WTC11 (cell line): ENCODE data around the gene ABHD11.

ENCODE experiments used
- CBFB ChIP-seq: sonication (generic); formaldehyde crosslinking; IDR thresholded peaks from 2 replicates; pipeline ENCODE4 v1.8.1; 2022; ENCODE audit warnings: mild to moderate bottlenecking, low read depth, missing genetic modification reagents
- FOXK1 ChIP-seq: sonication (generic); formaldehyde crosslinking; IDR thresholded peaks from 2 replicates; pipeline ENCODE4 v1.8.0; 2022; ENCODE audit warnings: mild to moderate bottlenecking, moderate library complexity, missing genetic modification reagents
- TF ChIP-seq, protein P1 (sequence below): sonication (generic); formaldehyde crosslinking; IDR thresholded peaks from 2 replicates; pipeline ENCODE4 v1.8.1; 2023; ENCODE audit warnings: mild to moderate bottlenecking, missing genetic modification reagents, moderate library complexity
- TF ChIP-seq, protein P2 (sequence below): fragments of 200-600 bp; IDR thresholded peaks from 2 replicates; pipeline ENCODE4 v1.8.0; 2022; ENCODE audit warnings: antibody characterized with exemption
- TF ChIP-seq, protein P3 (sequence below): fragments of 250-450 bp; sonication (Bioruptor Pico); IDR thresholded peaks from 2 replicates; pipeline ENCODE4 v1.9.0; 2021; ENCODE audit warnings: mild to moderate bottlenecking
- TF ChIP-seq, protein P4 (sequence below): sonication (generic); formaldehyde crosslinking; IDR thresholded peaks from 2 replicates; pipeline ENCODE4 v1.8.1; 2022; ENCODE audit warnings: low read depth, missing genetic modification reagents, borderline replicate concordance
- TF ChIP-seq, protein P5 (sequence below): sonication (generic); formaldehyde crosslinking; IDR thresholded peaks from 2 replicates; pipeline ENCODE4 v1.8.0; 2023; ENCODE audit warnings: missing genetic modification reagents, mild to moderate bottlenecking, borderline replicate concordance

DNA sequence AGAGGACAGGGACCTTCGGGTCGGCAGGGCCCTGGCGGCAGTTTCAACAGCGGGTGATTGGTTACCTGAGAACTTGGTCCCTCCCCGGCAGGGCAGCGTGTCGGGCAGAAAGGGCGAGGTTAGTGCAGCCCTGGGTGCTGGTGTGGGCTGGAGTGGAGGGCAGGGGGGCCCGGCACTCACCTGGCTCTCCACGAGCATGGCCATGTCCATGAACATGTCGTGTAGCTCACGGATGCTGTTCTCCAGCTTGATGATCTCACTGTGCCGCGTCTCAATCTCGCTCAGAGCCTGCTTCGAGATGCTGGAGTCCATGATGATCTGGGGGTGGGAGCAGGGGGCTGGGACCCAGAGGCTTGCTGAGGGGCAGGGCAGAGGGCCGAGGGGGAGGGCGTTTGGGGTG, 35.9 kb downstream of the ABHD11 start:
- TF ChIP-seq, protein P1, sequence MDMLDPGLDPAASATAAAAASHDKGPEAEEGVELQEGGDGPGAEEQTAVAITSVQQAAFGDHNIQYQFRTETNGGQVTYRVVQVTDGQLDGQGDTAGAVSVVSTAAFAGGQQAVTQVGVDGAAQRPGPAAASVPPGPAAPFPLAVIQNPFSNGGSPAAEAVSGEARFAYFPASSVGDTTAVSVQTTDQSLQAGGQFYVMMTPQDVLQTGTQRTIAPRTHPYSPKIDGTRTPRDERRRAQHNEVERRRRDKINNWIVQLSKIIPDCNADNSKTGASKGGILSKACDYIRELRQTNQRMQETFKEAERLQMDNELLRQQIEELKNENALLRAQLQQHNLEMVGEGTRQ (CRISPR knock-in tag) = no peak
- TF ChIP-seq FOXK1 (no peak), CBFB (CRISPR knock-in tag) (no peak)
- TF ChIP-seq, protein P2, sequence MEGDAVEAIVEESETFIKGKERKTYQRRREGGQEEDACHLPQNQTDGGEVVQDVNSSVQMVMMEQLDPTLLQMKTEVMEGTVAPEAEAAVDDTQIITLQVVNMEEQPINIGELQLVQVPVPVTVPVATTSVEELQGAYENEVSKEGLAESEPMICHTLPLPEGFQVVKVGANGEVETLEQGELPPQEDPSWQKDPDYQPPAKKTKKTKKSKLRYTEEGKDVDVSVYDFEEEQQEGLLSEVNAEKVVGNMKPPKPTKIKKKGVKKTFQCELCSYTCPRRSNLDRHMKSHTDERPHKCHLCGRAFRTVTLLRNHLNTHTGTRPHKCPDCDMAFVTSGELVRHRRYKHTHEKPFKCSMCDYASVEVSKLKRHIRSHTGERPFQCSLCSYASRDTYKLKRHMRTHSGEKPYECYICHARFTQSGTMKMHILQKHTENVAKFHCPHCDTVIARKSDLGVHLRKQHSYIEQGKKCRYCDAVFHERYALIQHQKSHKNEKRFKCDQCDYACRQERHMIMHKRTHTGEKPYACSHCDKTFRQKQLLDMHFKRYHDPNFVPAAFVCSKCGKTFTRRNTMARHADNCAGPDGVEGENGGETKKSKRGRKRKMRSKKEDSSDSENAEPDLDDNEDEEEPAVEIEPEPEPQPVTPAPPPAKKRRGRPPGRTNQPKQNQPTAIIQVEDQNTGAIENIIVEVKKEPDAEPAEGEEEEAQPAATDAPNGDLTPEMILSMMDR = no peak
- TF ChIP-seq, protein P3, sequence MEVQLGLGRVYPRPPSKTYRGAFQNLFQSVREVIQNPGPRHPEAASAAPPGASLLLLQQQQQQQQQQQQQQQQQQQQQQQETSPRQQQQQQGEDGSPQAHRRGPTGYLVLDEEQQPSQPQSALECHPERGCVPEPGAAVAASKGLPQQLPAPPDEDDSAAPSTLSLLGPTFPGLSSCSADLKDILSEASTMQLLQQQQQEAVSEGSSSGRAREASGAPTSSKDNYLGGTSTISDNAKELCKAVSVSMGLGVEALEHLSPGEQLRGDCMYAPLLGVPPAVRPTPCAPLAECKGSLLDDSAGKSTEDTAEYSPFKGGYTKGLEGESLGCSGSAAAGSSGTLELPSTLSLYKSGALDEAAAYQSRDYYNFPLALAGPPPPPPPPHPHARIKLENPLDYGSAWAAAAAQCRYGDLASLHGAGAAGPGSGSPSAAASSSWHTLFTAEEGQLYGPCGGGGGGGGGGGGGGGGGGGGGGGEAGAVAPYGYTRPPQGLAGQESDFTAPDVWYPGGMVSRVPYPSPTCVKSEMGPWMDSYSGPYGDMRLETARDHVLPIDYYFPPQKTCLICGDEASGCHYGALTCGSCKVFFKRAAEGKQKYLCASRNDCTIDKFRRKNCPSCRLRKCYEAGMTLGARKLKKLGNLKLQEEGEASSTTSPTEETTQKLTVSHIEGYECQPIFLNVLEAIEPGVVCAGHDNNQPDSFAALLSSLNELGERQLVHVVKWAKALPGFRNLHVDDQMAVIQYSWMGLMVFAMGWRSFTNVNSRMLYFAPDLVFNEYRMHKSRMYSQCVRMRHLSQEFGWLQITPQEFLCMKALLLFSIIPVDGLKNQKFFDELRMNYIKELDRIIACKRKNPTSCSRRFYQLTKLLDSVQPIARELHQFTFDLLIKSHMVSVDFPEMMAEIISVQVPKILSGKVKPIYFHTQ (CRISPR knock-in tag) = no peak
- TF ChIP-seq, protein P4, sequence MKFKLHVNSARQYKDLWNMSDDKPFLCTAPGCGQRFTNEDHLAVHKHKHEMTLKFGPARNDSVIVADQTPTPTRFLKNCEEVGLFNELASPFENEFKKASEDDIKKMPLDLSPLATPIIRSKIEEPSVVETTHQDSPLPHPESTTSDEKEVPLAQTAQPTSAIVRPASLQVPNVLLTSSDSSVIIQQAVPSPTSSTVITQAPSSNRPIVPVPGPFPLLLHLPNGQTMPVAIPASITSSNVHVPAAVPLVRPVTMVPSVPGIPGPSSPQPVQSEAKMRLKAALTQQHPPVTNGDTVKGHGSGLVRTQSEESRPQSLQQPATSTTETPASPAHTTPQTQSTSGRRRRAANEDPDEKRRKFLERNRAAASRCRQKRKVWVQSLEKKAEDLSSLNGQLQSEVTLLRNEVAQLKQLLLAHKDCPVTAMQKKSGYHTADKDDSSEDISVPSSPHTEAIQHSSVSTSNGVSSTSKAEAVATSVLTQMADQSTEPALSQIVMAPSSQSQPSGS (CRISPR knock-in tag) = no peak
- TF ChIP-seq, protein P5, sequence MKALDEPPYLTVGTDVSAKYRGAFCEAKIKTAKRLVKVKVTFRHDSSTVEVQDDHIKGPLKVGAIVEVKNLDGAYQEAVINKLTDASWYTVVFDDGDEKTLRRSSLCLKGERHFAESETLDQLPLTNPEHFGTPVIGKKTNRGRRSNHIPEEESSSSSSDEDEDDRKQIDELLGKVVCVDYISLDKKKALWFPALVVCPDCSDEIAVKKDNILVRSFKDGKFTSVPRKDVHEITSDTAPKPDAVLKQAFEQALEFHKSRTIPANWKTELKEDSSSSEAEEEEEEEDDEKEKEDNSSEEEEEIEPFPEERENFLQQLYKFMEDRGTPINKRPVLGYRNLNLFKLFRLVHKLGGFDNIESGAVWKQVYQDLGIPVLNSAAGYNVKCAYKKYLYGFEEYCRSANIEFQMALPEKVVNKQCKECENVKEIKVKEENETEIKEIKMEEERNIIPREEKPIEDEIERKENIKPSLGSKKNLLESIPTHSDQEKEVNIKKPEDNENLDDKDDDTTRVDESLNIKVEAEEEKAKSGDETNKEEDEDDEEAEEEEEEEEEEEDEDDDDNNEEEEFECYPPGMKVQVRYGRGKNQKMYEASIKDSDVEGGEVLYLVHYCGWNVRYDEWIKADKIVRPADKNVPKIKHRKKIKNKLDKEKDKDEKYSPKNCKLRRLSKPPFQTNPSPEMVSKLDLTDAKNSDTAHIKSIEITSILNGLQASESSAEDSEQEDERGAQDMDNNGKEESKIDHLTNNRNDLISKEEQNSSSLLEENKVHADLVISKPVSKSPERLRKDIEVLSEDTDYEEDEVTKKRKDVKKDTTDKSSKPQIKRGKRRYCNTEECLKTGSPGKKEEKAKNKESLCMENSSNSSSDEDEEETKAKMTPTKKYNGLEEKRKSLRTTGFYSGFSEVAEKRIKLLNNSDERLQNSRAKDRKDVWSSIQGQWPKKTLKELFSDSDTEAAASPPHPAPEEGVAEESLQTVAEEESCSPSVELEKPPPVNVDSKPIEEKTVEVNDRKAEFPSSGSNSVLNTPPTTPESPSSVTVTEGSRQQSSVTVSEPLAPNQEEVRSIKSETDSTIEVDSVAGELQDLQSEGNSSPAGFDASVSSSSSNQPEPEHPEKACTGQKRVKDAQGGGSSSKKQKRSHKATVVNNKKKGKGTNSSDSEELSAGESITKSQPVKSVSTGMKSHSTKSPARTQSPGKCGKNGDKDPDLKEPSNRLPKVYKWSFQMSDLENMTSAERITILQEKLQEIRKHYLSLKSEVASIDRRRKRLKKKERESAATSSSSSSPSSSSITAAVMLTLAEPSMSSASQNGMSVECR = no peak
